Mucosa of descending colon (tissue), 3 donors: ENCODE data around the gene ADAMTSL1. TPM values are rescaled to one million over a fixed set of nuclear protein-coding genes. Genes with fewer than 3 reads are reported as not detected.

ENCODE experiments used
- ATAC-seq: fragments of 200-7000 bp; cut with Tn5 transposase; one replicate; pipeline ENCODE4 v1.9.1; 2020; ENCODE audit warnings: mild to moderate bottlenecking, moderate library complexity
- DNase-seq, 3 donors: peaks; one replicate each; pipeline ENCODE4 v3.0.0-alpha.2; 2020
- H3K36me3 ChIP-seq: fragments of 200-600 bp; one replicate; pipeline ENCODE4 v1.8.0; 2021; ENCODE audit warnings: low read depth, mild to moderate bottlenecking
- H3K4me1 ChIP-seq: fragments of 200-600 bp; one replicate; pipeline ENCODE4 v1.8.0; 2021; ENCODE audit warnings: low read depth, mild to moderate bottlenecking
- H3K4me3 ChIP-seq: fragments of 200-600 bp; one replicate; pipeline ENCODE4 v1.8.0; 2021; ENCODE audit warnings: mild to moderate bottlenecking
- H3K9me3 ChIP-seq: fragments of 200-600 bp; one replicate; pipeline ENCODE4 v1.8.0; 2021; ENCODE audit warnings: mild to moderate bottlenecking
- CTCF ChIP-seq: fragments of 200-600 bp; IDR thresholded peaks from one replicate; pipeline ENCODE4 v1.8.0; 2022; ENCODE audit warnings: antibody characterized with exemption, mild to moderate bottlenecking
- intact Hi-C, 2 donors: fragments of 100-400 bp; cut with DNase I in 1 of 2; cut with micrococcal nuclease in 1 of 2; formaldehyde crosslinking; loops; one replicate each; pipeline versions ENCODE4 v1.11.0 to v1.11.1; 2022; cut with DNase I, micrococcal nuclease
- total RNA-seq, 3 donors: library from RNA; stranded (reverse); fragmentation: NEBNext Ultra II Directional in 2 of 3; extraction: Animal tissue kit (Norgen Biotek cat#: 25700) in 2 of 3; gene quantifications; one replicate each; pipeline versions ENCODE4 v1.2.1 to v1.2.4, GENCODE V29; 2021 to 2023
- donor health status: DM: no; HTN: no; CAD: no; lungs with moderate emphysema.
- donor health status: DM: no; HTN: no; CAD: no.
- donor health status: DM: no; HTN: yes; CAD: no.

ADAMTSL1 gene
- total RNA-seq, 3 donors from 2014 or later, result 10.1 to 32.1 (median 22.6) TPM

- TF ChIP-seq CTCF, result no peak
- peak in 1 of 3 donors; percentile 53 for DNase-seq
- H3K9me3 ChIP-seq, result no peaks in the 10 kb centered on the region
- H3K36me3 ChIP-seq, result no peaks in the 10 kb centered on the region
- intact Hi-C loops, result no loop called here
- H3K4me3 ChIP-seq, result no peak overlapping the region
- H3K4me1 ChIP-seq, result peaks cover 9% of the 10 kb centered on the region
- ATAC-seq, result peak; percentile 60
These were observed 373.8 kb downstream of the ADAMTSL1 start for GRCh38 chr9:18847576-18848275.

DNA sequence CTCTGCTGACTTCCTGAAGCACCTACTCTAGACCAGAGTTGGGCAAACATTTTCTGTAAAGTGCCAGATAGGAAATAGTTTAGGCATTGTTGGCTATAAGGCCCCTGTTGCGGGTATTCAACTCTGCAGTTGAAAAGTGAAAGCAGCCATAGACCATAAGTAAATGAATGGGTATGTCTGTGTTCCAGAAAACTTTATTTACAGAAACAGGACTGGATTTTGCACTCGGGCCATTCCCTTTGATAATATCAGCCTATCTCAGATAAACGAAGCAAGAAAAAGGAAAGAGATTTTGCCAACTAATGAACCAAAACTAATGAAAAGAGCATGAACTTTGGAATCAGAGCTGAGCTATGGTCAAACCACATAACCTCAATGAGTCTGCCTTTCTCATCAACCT is 374.7 kb downstream of the ADAMTSL1 start:
- H3K4me1 ChIP-seq, result peaks cover 9% of the 10 kb centered on the region
- DNase-seq (no peak), ATAC-seq (no peak)
- no peak for TF ChIP-seq CTCF
- no peaks in the 10 kb centered on the region for H3K9me3 ChIP-seq
- H3K4me3 ChIP-seq, result no peak overlapping the region
- intact Hi-C loops, result no loop called here
- H3K36me3 ChIP-seq, result no peaks in the 10 kb centered on the region

GRCh38 chr9:18849270-18849669 is 375.3 kb downstream of the ADAMTSL1 start:
- TF ChIP-seq CTCF, result no peak
- intact Hi-C loops, result no loop called here
- no peak overlapping the region for H3K4me3 ChIP-seq

DNA sequence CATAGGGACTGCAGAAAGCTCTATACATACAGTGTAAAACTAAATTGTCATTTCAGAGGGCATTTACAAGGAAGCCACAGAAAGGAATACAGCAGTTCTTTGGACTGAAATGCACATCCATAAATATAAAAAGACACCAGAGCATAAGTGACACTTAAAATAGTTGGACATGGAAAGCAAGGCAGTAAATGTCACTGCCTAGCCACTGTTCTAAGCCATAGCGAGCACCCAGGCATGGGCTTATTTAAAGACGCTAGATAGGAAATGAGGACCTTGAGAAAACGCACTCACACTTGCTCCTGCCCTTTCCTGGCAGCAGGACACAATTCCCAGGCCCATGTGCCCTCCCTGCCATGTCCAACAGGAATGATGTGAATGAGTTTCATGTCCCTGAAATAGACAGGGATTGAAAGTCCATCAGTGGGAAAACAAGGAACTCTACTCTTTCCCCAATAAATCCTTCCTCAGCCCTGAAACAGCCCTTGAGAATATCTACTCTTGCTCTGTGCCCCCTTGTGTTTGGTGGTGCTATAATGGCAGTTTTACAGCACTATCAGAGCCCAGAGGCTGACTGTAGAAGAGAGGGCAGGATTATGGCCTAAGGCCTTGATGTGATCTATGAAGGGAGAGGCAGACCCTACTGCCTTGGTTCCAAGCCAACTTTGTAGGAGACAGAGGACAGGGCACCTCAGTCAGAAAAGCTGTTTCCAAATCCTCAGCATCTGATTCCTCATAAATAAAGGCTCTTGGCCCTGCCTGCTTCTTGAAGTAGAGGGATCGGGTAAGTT is 376.1 kb downstream of the ADAMTSL1 start:
- peaks cover 9% of the 10 kb centered on the region for H3K4me1 ChIP-seq
- no peak overlapping the region for H3K4me3 ChIP-seq
- intact Hi-C loops, result no loop called here
- ATAC-seq, result no peak
- H3K36me3 ChIP-seq, result no peaks in the 10 kb centered on the region
- TF ChIP-seq CTCF, result no peak
- no peaks in the 10 kb centered on the region for H3K9me3 ChIP-seq
- DNase-seq, result no peak

More at GRCh38 chr9:18849270-18849669, 375.3 kb downstream of the ADAMTSL1 start:
- ATAC-seq (peak; percentile 68), DNase-seq (peak in 1 of 3 donors; percentile 44)
- peaks cover 9% of the 10 kb centered on the region for H3K4me1 ChIP-seq
- H3K9me3 ChIP-seq, result no peaks in the 10 kb centered on the region
- no peaks in the 10 kb centered on the region for H3K36me3 ChIP-seq

GRCh38 chr9:18851069-18851795 is 377.3 kb downstream of the ADAMTSL1 start:
- ATAC-seq, result peak; percentile 68
- Histone ChIP-seq H3K9me3 (no peaks in the 10 kb centered on the region), H3K36me3 (no peaks in the 10 kb centered on the region), H3K4me1 (peaks cover 9% of the 10 kb centered on the region), H3K4me3 (no peak overlapping the region)
- DNase-seq, result peak in 1 of 3 donors; percentile 41
- intact Hi-C loops, result no loop called here
- TF ChIP-seq CTCF, result no peak
